ENCODE measurements around the gene VDR.

VDR gene

DNA sequence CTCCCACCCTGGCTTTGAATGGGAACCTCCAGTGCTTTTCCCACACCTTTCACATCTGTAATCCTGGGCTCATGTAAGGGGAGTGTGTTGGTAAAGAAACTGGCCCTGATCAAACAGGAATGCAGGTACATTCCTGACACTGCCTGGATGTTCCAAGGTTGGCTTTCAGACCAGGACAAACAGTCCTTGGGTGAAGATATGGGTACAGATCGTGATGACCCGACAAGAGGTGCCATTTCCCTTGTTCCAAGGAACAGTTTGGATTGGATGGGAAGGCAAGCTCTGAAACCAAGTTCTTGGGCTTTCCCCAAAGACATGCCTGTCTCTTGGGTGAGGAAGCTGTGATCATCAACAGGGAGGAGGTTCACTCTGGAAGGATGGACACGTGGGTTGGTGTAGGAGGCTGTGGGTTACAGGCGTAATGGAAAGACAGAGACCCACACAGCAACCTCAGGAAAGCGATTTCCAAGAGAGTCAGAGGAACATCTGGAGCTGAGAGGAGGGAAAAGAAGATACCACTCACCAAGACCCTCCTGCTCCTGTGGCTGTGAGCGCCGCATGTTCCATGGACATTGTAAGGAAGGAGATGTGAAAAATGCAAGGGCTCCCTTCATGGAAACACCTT lies 26.4 kb downstream of the VDR start:
- DNase-seq (ENCODE audit: low spot score), result no peak
- TF ChIP-seq CTCF (IDR thresholded peaks at IDR 0.05; ENCODE audit: extremely low read depth, missing control alignments), result no peak

- DNase-seq (ENCODE audit: low spot score), result no peak
- TF ChIP-seq CTCF (IDR thresholded peaks at IDR 0.05; ENCODE audit: extremely low read depth, missing control alignments), result no peak
These were observed 27.7 kb downstream of the VDR start for GRCh38 chr12:47877081-47877480.

- no peak for DNase-seq (ENCODE audit: low spot score)
These were observed 28.3 kb downstream of the VDR start for GRCh38 chr12:47876440-47876960.

DNA sequence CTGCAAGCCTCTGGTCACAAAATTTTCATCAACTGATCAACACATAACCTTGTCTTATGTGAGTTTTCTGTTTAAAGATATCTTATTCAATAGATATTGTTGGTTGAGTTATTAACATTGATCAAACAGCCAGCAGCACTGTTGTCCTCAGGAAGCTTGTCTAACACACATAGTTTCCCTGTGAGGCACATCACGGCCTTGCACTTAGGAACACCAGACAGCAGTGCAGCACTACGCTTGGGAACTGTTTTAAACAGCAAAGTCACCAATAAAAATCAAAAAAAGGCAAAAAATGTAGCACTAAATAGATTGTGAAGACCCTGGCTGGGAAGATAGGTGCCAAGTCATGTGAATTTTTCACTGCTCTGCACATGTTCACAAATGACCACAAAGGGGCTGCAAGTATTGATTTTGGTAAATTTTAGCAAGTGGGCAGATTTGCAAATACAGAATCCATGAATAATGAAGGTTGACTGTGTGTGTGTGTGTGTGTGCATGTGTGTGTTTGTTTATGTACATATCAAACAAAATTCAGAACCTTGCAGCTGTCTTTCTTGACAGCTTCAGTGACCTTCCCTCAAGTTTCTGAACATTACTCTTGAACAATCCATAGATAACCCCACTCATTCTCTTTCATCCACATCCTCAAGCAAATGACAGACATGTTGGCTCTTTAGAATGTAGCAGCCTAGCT lies 28.9 kb downstream of the VDR start:
- DNase-seq (ENCODE audit: low spot score), result no peak
- TF ChIP-seq CTCF (IDR thresholded peaks at IDR 0.05; ENCODE audit: extremely low read depth, missing control alignments), result no peak

More at GRCh38 chr12:47876440-47876960, 28.3 kb downstream of the VDR start:
- no peak for TF ChIP-seq CTCF (IDR thresholded peaks at IDR 0.05; ENCODE audit: extremely low read depth, missing control alignments)

DNA sequence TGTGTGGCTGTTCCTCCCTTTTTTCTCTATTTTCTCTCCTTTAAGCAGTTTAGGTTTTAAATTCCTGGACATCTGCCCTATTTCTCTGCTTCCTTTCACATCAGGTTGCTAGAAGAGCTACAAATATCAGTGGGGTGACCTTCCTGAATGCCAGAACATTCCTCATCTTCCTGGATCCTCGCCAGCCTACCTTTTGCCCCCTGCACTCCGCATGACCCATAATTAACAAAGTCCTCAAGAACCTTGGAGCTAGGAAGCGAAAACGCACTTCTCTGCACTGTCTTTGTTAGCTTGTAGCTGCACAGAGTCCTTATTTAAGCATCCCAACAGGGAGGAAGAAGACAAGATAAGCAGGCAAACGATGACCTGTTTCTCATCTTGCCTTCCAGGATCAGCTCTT lies 30.5 kb downstream of the VDR start:
- DNase-seq (ENCODE audit: low spot score), result no peak
- no peak for TF ChIP-seq CTCF (IDR thresholded peaks at IDR 0.05; ENCODE audit: extremely low read depth, missing control alignments)

DNA sequence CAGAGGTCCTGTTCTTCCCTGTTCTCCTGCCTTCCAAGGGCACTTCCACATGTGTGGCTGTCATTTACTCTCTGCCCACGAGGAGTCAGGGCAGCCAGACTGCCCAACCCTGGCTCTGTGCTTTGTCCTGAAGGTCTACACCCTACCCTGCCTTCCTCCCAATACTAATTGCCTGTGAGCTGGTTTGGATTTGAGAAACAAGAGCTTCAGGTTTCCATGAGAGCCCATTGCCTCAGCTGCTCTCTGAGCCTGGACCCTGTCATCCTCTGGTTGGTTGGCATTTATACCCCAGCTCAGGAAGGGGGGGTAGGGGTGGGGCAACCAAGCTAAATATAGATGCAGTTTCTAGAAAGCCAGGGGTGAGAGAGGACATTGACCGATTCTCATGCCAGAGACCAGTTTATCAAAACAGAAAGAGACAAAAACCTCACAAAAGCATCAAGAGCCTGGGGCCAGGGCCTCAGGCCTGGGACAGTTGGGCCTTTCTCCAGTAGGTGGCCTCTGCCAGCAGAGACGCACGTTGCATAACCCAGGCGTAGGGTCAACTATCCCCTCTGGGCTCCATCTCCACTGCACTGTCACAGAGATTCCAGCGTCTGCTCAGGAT lies 34.5 kb downstream of the VDR start:
- no peak for DNase-seq (ENCODE audit: low spot score)
- TF ChIP-seq CTCF (IDR thresholded peaks at IDR 0.05; ENCODE audit: extremely low read depth, missing control alignments), result peak; percentile 26

DNA sequence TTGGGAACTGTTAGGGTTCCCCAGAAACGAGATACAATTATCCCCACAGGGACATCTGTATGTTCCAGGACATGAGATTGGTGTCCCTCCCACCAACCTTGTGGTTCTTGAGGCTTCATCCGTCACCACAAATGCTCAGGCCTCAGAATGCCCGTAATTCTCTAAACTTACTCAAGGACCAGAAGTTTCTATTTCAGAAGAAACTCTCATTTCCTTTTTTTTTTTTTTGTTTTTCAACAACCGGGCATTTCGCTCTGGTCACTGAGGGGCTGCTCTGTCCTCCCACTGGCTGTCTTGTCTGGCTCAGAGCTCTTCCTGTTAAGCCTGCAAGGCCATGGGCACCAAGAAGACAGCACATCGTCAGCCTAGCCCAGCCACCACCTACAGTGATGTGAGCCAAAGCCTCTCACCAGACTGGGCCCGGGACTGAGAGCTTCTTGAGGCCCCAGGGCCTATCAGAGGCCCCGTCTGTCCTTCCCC lies 36.2 kb downstream of the VDR start:
- TF ChIP-seq CTCF (IDR thresholded peaks at IDR 0.05; ENCODE audit: extremely low read depth, missing control alignments), result no peak
- peak; percentile 63 for DNase-seq (ENCODE audit: low spot score)
